GM19043 (cell line): ENCODE results near the gene NEK9.

Experiments
- ATAC-seq: cut with Tn5 transposase; IDR thresholded peaks from one replicate; pipeline ENCODE4 v1.9.1; 2021; ENCODE audit warnings: low read depth; ENCODE audit not compliant: unreplicated experiment

The NEK9 gene

GRCh38 chr14:75046275-75046674, 80.6 kb downstream of the NEK9 start:
- no peak for ATAC-seq

- ATAC-seq: no peak
Observed at GRCh38 chr14:75044752-75045151, 82.1 kb downstream of the NEK9 start.

- ATAC-seq: no peak
Observed at GRCh38 chr14:75044322-75044721, 82.5 kb downstream of the NEK9 start.

- no peak for ATAC-seq
Observed at GRCh38 chr14:75042035-75042434, 84.8 kb downstream of the NEK9 start.

GRCh38 chr14:75041613-75042012, 85.2 kb downstream of the NEK9 start:
- ATAC-seq: no peak

GRCh38 chr14:75040959-75041358, 85.9 kb downstream of the NEK9 start:
- ATAC-seq: no peak

- ATAC-seq: no peak
Observed at GRCh38 chr14:75040507-75040906, 86.3 kb downstream of the NEK9 start.

- no peak for ATAC-seq
Observed at GRCh38 chr14:75032939-75033338, 93.9 kb downstream of the NEK9 start.

- no peak for ATAC-seq
Observed at GRCh38 chr14:75030147-75030546, 96.7 kb downstream of the NEK9 start.
